Measurements from ENCODE around the gene PLXNA4. TPM values are rescaled to one million over a fixed set of nuclear protein-coding genes. Genes with fewer than 3 reads are reported as not detected.

Gene PLXNA4
- total RNA-seq, 2 donors from 2014 or later, result 12.2 to 27.7 TPM

DNA sequence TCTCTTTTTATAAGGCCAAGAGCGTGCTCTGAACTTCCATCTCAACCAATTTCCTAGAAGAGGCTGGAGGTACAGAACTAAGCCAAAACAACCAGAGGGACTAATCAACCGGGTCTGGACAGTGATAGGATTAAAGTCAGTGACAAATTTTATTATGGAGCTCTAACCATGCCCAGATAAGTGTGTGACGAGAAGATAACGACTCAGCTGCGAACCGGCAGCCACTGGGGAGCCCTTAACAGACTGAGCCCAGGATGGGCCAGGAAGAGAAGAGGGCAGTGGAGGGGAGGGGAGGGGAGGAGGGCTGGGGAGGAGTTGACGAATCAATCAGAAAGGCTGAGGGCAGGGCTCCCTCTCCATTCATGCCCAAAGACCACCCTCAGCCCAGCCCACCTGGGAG lies 119.9 kb downstream of the PLXNA4 start:
- TF ChIP-seq, protein P1, sequence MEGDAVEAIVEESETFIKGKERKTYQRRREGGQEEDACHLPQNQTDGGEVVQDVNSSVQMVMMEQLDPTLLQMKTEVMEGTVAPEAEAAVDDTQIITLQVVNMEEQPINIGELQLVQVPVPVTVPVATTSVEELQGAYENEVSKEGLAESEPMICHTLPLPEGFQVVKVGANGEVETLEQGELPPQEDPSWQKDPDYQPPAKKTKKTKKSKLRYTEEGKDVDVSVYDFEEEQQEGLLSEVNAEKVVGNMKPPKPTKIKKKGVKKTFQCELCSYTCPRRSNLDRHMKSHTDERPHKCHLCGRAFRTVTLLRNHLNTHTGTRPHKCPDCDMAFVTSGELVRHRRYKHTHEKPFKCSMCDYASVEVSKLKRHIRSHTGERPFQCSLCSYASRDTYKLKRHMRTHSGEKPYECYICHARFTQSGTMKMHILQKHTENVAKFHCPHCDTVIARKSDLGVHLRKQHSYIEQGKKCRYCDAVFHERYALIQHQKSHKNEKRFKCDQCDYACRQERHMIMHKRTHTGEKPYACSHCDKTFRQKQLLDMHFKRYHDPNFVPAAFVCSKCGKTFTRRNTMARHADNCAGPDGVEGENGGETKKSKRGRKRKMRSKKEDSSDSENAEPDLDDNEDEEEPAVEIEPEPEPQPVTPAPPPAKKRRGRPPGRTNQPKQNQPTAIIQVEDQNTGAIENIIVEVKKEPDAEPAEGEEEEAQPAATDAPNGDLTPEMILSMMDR (IDR thresholded peaks at IDR 0.05), result no peak
- Histone ChIP-seq H3K4me3 (no peak overlapping the region), H3K9me3 (no peaks in the 10 kb centered on the region), H3K36me3 (no peaks in the 10 kb centered on the region), H3K27me3 (replicated peaks; ENCODE audit: insufficient read depth) (no peaks in the 10 kb centered on the region), H3K27ac (no peak overlapping the region), H3K4me1 (ENCODE audit: control insufficient read depth in 1 of 2, low read depth in 2 of 2) (peaks cover 0 to 3% of the 10 kb centered on the region in 2 donors)
- no peak for DNase-seq (ENCODE audit: low spot score)
- ATAC-seq (ENCODE audit: insufficient number of reproducible peaks, low FRiP score, low read depth), result no peak

DNA sequence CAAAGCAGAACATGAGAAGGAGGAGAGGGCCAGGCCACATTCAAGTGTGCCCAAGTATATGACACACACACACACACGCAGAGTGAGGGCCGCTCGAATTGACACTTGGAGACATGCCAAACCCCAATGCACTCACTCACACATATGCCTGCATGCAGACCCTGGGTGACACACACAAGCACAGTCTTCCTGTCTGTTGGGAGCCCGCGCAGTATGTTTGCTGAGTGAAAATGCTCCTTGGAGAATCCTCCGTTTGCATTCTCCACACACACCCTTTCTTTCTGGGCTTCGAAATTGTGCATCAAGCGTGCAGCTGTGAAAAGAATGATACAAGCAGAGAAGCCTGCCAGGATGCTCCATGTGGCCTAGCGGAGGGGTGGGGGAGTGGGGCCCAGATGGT lies 120.9 kb downstream of the PLXNA4 start:
- no peaks in the 10 kb centered on the region for H3K36me3 ChIP-seq
- no peaks in the 10 kb centered on the region for H3K9me3 ChIP-seq
- H3K4me3 ChIP-seq, result no peak overlapping the region
- no peak overlapping the region for H3K27ac ChIP-seq
- ATAC-seq (ENCODE audit: insufficient number of reproducible peaks, low FRiP score, low read depth), result no peak
- H3K4me1 ChIP-seq (ENCODE audit: control insufficient read depth in 1 of 2, low read depth in 2 of 2), result peaks cover 0 to 3% of the 10 kb centered on the region in 2 donors
- TF ChIP-seq, protein P1 (IDR thresholded peaks at IDR 0.05), result no peak
- DNase-seq (ENCODE audit: low spot score), result no peak
- no peaks in the 10 kb centered on the region for H3K27me3 ChIP-seq (replicated peaks; ENCODE audit: insufficient read depth)

DNA sequence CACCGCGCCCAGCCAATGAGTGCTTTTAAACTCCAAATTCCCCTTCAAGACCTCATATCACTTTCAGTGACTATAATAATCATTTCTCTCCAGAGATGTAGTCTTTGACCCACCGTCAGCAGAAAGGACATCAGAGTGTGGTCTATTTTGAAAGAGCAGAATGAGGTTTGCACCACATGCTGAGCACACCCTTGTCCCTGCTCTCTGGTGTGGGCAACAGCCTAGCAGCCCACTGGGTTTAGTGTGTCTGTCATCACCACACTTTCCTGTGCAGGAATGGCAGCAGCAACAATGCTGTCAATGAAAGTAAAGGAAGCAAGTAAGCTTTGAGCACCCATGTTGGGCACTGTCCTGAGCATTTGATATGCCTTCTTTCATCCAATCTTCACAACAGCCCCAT lies 122.4 kb downstream of the PLXNA4 start:
- H3K4me1 ChIP-seq (ENCODE audit: control insufficient read depth in 1 of 2, low read depth in 2 of 2), result peaks cover 0 to 3% of the 10 kb centered on the region in 2 donors
- no peak overlapping the region for H3K4me3 ChIP-seq
- no peaks in the 10 kb centered on the region for H3K36me3 ChIP-seq
- no peaks in the 10 kb centered on the region for H3K27me3 ChIP-seq (replicated peaks; ENCODE audit: insufficient read depth)
- ATAC-seq (ENCODE audit: insufficient number of reproducible peaks, low FRiP score, low read depth) (no peak), DNase-seq (ENCODE audit: low spot score) (no peak)
- no peaks in the 10 kb centered on the region for H3K9me3 ChIP-seq
- TF ChIP-seq, protein P1 (IDR thresholded peaks at IDR 0.05), result no peak
- H3K27ac ChIP-seq, result no peak overlapping the region

DNA sequence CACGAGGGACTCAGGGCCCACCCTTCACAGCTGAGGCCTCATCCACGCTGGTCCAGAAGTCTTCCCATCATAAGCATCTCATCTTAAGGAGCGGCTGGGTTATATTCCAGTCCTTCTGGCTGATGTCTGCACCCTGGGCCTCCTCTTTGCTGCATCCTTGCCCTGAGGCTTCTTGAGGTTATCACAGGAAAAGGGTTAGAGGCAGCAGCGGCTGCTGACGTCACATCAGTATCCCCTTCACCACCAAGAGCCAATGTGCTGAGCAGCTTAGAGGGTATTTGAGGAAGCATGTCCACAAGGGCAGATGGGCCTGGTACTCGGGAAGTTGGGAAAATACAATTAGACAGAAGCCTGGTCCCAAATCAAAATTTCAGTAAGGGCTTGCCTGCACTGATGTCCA lies 125.1 kb downstream of the PLXNA4 start:
- Histone ChIP-seq H3K4me1 (ENCODE audit: control insufficient read depth in 1 of 2, low read depth in 2 of 2) (peaks cover 0 to 3% of the 10 kb centered on the region in 2 donors), H3K27me3 (replicated peaks; ENCODE audit: insufficient read depth) (no peaks in the 10 kb centered on the region), H3K36me3 (no peaks in the 10 kb centered on the region), H3K9me3 (no peaks in the 10 kb centered on the region), H3K27ac (no peak overlapping the region), H3K4me3 (no peak overlapping the region)
- TF ChIP-seq, protein P1 (IDR thresholded peaks at IDR 0.05), result no peak
- no peak for DNase-seq (ENCODE audit: low spot score)
- no peak for ATAC-seq (ENCODE audit: insufficient number of reproducible peaks, low FRiP score, low read depth)

DNA sequence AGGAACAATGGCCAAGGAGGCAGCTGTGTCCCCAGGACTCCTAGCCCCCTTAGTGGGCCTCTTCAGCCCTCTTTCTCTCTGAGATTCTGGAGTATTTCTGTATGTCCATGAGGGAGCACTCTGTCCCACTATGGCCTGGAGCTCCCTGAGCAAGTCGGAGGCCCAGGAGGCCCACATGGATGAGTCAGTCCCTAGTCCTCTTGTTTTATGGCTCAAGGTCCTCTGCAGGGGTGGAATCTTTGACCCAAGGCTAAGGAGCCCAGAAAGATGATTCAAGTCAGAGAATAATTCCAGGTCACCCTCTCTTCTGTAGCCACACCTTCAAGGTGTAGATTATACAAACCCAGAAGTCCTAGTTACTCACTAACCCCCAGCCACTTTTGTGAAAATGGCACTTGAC lies 125.6 kb downstream of the PLXNA4 start:
- no peaks in the 10 kb centered on the region for H3K27me3 ChIP-seq (replicated peaks; ENCODE audit: insufficient read depth)
- no peak overlapping the region for H3K4me3 ChIP-seq
- H3K4me1 ChIP-seq (ENCODE audit: control insufficient read depth in 1 of 2, low read depth in 2 of 2), result peaks cover 0 to 3% of the 10 kb centered on the region in 2 donors
- no peak overlapping the region for H3K27ac ChIP-seq
- H3K9me3 ChIP-seq, result no peaks in the 10 kb centered on the region
- DNase-seq (ENCODE audit: low spot score) (no peak), ATAC-seq (ENCODE audit: insufficient number of reproducible peaks, low FRiP score, low read depth) (no peak)
- TF ChIP-seq, protein P1 (IDR thresholded peaks at IDR 0.05), result no peak
- H3K36me3 ChIP-seq, result no peaks in the 10 kb centered on the region

Data from thoracic aorta (tissue), 2 donors.